ENCODE results near the gene SNAI1.
"Not testable (repeated sequence)": the region's sequence is repeated elsewhere in the genome, so short reads cannot be mapped to it uniquely, and the experiment has no call there.

- not testable (repeated sequence) for TF ChIP-seq CTCF (optimal IDR thresholded peaks at IDR 0.05 in 1 of 3, IDR thresholded peaks at IDR 0.05 in 1 of 3, conservative IDR thresholded peaks at IDR 0.05 in 1 of 3; ENCODE audit: extremely low read depth in 1 of 3, insufficient read depth in 2 of 3, low read length in 3 of 3); EZH2 (IDR thresholded peaks at IDR 0.05; ENCODE audit: low read length)
These were observed 28.8 kb downstream of the SNAI1 start for GRCh38 chr20:50011597-50011996.

Measured in keratinocyte (primary cell).